Stimulated activated CD4-positive, alpha-beta T cell treated with anti-CD3 and anti-CD28 coated beads, TNF-alpha, amount 100 ng/mL, for 24 hours (primary cell): Measurements from ENCODE around the gene LEF1.

Source experiments
- DNase-seq, 3 experiments: peaks; one replicate each; pipeline ENCODE4 v3.0.0-alpha.2; 2020; ENCODE audit warnings: low read depth in 3 of 3

The LEF1 gene

GRCh38 chr4:108168671-108169523, at the start of gene LEF1:
Gene LEF1, minus strand, starts transcription at chr4:108168932. Its CDS starts 1,165 bp downstream, at chr4:108167767.
- peak in 1 of 3 experiments; percentile 73 for DNase-seq

- DNase-seq: no peak
Observed at GRCh38 chr4:108216510-108216909, 47.8 kb upstream of the LEF1 start.

GRCh38 chr4:108215055-108215454, 46.3 kb upstream of the LEF1 start:
- no peak for DNase-seq

- no peak for DNase-seq
Observed at GRCh38 chr4:108213723-108214122, 45.0 kb upstream of the LEF1 start.

GRCh38 chr4:108213308-108213707, 44.6 kb upstream of the LEF1 start:
- DNase-seq: no peak

GRCh38 chr4:108210989-108211835, 42.5 kb upstream of the LEF1 start:
- DNase-seq: no peak

GRCh38 chr4:108209489-108209888, 40.8 kb upstream of the LEF1 start:
- DNase-seq: no peak

- DNase-seq: no peak
Observed at GRCh38 chr4:108205859-108206258, 37.1 kb upstream of the LEF1 start.

- no peak for DNase-seq
Observed at GRCh38 chr4:108204518-108204917, 35.8 kb upstream of the LEF1 start.

GRCh38 chr4:108203377-108203776, 34.6 kb upstream of the LEF1 start:
- DNase-seq: no peak

GRCh38 chr4:108201774-108202173, 33.0 kb upstream of the LEF1 start:
- no peak for DNase-seq

GRCh38 chr4:108199881-108200280, 31.1 kb upstream of the LEF1 start:
- DNase-seq: no peak

DNA sequence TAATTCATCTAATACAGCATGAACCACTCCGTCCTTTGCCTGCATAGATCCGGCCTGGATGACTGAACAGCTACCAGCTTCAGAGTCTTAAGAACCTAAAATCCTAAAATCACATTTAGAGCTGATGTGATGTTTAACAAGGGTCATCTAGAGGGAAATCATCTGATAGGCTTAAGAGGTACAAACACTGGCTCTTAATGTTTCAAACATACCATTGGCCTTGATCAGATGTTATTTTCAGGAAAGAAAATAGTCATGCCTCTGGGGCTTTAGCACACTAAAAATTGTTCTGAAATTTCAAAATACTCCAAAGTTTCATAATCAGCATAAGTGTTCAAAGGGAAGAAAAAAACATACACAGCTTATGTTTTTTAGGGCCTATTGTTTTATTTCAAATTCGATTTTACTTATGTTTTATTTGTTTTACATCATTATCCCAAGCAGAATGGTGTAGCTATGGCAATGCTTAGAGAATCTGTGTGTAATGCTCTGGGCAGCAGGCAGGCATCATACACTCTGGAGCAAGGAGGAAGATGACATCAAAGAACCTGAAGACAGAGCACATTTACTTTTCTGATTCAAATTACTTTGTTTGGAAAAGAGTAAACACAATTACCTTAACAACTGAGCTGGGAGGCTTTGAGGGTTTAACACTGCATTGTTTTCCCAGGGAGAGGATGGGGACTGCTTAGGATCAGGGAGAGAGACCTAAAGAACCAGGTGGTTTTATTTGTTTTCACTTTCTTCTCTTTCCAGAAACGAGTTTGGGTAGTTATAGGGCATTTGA, 25.3 kb upstream of the LEF1 start:
- DNase-seq: no peak

DNA sequence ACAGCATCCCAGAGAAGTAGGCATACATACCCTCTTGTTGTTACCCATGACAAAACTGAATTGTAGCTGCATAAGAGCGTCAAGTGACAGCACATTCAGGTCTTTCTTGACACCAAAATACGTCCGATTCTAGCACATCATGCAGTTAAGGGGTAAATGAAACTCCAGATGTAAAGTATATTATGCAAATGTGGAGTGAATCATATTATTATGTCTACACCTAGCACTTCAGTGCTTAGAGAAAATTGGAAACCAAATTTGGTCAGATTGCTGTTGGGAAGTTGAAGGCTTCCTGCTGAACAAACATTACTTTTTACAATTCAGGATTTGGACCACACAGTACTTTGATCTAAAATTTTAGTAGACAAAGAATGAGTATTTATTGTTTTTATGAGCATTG, 24.2 kb upstream of the LEF1 start:
- DNase-seq: no peak

DNA sequence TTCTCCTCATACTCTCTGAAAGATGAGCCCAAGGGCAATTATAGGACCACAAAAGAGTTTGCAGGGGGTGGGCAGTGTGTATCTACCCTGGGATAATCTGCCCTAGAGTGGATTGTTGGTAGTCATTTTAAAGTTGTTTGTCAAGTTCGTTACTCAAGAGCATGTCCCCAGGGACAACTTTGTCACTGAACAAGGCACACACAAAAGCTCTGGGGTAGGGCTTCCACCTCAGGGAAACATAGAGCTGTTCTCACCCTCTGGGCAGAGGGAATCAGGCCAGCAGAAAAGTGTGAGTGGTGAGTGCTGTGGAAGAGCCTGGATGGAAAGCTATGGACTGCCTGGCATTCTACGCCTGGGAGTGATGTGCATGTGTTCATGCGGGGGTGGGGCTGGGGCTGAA, 23.3 kb upstream of the LEF1 start:
- no peak for DNase-seq

GRCh38 chr4:108191269-108191914, 22.7 kb upstream of the LEF1 start:
- no peak for DNase-seq

DNA sequence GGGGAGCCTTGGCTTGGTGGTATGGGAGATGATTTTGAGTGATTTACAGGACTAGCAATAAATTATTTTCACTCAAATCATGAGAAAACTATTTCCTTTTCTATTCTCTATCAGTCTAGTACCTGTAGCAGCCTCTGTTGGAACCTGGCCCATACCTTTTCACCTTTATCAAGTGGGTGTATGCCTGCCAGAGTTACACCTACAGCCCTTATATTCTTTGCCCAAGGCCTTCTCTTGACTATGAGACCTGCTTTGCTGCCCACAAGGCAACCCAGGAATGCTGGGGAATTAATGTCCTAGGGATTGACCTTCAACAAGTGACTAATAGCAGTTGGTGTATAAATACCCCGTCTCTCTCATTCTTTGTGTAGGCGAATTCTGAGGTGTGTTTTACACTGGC, 20.0 kb upstream of the LEF1 start:
- DNase-seq: no peak

DNA sequence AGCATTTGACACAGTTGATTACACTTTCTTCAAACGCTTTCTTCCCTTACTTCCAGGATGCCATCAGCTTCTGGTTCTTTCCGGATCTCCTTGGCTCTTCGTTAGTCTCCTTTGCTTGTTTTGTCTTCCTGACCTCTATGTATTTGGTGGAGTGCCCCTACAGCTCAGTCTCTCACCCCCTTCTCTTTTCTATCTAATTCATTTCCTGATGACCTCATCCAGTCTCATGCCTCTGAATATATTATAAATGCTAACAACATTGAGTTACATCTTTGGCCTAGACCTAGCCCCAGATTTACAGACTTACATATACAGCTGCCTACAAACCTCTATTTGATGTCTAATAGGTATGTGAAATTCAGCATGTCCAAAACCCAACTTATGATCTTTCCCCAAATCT, 16.5 kb upstream of the LEF1 start:
- DNase-seq: no peak

DNA sequence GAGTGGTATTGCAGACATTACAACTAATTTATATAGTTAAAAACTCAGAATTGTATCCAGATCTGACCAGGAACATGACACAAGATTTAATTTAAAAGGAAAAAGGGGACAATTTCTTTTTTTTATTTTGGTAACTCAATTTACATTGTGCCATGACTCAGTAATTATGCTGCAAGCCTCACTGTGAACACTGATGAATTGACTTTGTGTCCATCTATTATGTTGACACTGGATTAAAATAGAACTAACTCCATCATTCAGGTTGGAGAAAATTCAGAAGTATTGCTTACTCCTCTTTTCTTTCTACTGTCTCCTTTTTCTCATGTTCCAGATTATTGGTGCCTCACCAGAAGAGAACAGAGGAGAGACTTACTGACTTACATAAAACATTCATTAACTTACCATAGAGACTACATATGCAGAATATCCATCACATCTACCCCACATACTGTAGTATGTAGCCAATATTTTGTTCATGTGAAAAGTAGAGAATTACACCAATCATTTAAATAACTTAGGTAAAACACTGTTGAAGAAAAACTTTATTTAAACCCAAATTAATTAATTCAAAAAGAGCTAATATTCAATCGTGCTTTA, 15.8 kb upstream of the LEF1 start:
- DNase-seq: no peak

DNA sequence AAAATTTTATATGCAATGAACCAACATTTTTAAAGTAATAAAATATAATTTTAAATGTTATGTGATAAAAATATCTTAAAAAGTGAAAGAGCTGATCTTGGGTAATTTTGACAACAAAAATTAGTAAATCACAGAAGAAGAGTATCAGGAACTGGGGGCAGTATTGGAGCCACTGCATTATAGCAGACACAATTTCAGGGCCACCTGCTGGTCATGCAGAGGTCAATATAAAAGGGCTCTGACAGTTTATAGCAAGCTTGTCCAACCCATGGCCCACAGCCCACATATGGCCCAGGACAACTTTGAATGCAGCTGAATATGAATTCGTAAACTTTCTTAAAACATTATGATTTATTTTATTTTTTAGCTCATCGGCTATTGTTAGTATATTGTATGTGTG, 13.0 kb upstream of the LEF1 start:
- no peak for DNase-seq

DNA sequence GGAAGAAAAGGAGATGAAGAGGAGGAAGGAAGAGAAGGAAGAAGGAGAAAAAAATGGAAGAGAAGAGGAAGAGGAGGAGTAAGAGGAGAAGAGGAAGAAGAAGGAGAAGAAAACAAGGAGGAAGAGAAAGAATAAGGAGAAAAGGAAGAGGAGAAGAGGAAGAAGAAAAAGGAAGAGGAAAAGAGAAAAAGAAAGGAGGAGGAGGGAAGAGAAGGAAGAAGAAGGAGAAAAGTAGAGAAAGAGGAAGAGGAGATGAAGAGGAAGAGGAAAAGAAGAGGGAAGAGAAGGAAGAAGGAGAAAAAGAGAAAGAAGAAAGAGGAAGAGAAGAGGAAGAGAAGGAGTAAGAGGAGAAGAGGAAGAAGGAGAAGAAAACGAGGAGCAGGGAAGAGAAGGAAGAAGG, 11.8 kb upstream of the LEF1 start:
- DNase-seq: no peak
